ENCODE measurements around the gene TBX15. TPM values are rescaled to one million over a fixed set of nuclear protein-coding genes. Genes with fewer than 3 reads are reported as not detected.

The TBX15 gene
- total and polyA plus RNA-seq, 2 donors, result 0.19 to 0.48 TPM

DNA sequence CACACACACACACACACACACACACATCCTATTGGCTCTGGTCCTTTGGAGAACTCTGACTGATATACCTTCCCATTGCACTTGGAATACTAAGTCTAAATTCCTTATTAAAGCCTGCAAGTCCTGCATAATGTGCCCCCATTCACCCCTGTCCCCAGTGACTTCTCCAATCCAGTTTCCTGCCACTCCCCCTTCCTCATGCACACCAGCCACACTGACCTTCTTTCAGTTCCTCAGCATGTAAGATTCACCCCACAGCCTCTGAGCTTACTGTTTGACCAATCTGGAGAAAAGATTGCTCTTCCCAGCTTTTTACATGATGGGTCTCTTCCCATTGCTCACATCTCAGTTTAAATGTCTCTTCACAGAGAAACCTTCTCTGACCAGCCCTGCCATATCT is 146.6 kb downstream of the TBX15 start:
- Histone ChIP-seq H3K27ac (ENCODE audit: low read depth in 1 of 2, low read length in 1 of 2) (no peak overlapping the region), H3K36me3 (ENCODE audit: control insufficient read depth in 2 of 2, insufficient read depth in 2 of 2, low read length in 1 of 2) (no peaks in the 10 kb centered on the region), H3K27me3 (ENCODE audit: control insufficient read depth in 2 of 2, insufficient read depth in 1 of 2, low read length in 1 of 2) (no peaks in the 10 kb centered on the region), H3K4me3 (ENCODE audit: low read length in 2 of 2) (no peak overlapping the region), H3K9me3 (ENCODE audit: control insufficient read depth in 2 of 2, insufficient read depth in 1 of 2, low read length in 1 of 2) (no peaks in the 10 kb centered on the region), H3K4me1 (ENCODE audit: control insufficient read depth in 2 of 2, insufficient read depth in 2 of 2, low read length in 2 of 2) (no peaks in the 10 kb centered on the region)
- no peak for DNase-seq (ENCODE audit: low read depth in 6 of 9, low spot score in 9 of 9)

Other genes starting within 250 kb of the TBX15 start
- 8.6 TPM for gene WARS2, start 152.3 kb upstream of the TBX15 start, total RNA-seq
- gene WARS2, start 152.3 kb upstream of the TBX15 start, polyA plus RNA-seq, result 7.7 TPM

Data from thymus (tissue), 11 donors.